Measurements from ENCODE around the gene CFAP69.

CFAP69 gene

DNA sequence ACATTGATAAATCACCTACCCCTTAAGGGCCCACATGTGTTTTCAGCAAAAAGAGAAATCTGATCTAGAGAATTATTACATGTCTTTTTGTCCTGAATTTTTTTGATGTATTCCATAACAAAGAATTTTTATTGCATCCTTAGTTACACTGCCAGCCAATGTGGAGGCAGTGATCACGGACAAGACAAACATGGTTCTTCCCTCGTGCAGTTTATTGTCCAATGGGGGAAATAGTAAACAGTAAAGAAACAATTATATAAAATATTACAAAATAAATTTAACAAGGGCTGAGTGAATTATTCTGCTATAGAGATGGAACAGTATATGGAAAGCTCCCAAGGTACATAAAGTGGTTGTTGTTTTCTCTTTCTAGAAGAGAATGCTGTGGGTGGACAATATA is 31.5 kb upstream of the CFAP69 start:
- no peak for TF ChIP-seq Cebpa-rat (IDR thresholded peaks at IDR 0.05)
- Histone ChIP-seq H3K36me3 (no peaks in the 10 kb centered on the region), H3K4me1 (no peaks in the 10 kb centered on the region), H3K27ac (no peak overlapping the region), H4K20me1 (no peaks in the 10 kb centered on the region), H3K27me3 (no peaks in the 10 kb centered on the region), H3K9me3 (peaks cover 17% of the 10 kb centered on the region), H3K9ac (no peak overlapping the region), H3K4me2 (no peak overlapping the region), H3K4me3 (no peak overlapping the region)

DNA sequence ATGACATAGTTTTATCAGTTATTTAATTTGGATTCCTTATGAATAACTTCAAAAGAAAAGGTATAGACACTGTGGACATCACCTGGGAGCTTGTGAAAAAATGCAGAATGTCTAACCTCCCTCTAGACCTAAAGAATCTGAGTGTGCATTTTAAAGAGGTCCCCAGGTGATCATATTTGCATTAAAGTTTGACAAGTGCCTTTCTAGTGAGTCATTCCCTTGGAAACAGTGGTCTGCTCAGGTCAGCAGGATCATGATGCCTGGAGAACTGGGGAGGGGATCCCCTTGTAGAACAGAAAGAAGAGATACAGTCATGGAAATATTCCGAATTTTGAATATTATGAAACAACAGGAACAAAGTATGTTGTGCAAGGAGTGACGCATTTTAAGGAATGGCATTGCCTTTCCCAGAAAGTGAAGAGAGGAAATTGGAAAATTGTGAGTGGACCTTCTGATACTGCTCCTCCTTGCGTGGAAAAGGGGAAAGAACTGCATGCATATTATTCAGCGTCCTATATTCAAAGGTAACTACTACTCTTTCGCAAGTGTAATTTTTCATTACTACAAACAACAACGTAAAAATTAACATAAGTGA is 28.8 kb upstream of the CFAP69 start:
- no peaks in the 10 kb centered on the region for H3K36me3 ChIP-seq
- no peaks in the 10 kb centered on the region for H4K20me1 ChIP-seq
- no peak overlapping the region for H3K4me2 ChIP-seq
- no peaks in the 10 kb centered on the region for H3K27me3 ChIP-seq
- H3K4me3 ChIP-seq = no peak overlapping the region
- H3K9me3 ChIP-seq = peaks cover 12% of the 10 kb centered on the region
- TF ChIP-seq Cebpa-rat (IDR thresholded peaks at IDR 0.05) = no peak
- H3K4me1 ChIP-seq = no peaks in the 10 kb centered on the region
- H3K27ac ChIP-seq = no peak overlapping the region
- no peak overlapping the region for H3K9ac ChIP-seq

- no peak overlapping the region for H3K27ac ChIP-seq
- H3K4me1 ChIP-seq = no peaks in the 10 kb centered on the region
- H3K9me3 ChIP-seq = peaks cover 6% of the 10 kb centered on the region
- TF ChIP-seq Cebpa-rat (IDR thresholded peaks at IDR 0.05) = no peak
- no peaks in the 10 kb centered on the region for H3K36me3 ChIP-seq
- no peaks in the 10 kb centered on the region for H3K27me3 ChIP-seq
- no peak overlapping the region for H3K4me3 ChIP-seq
- H3K4me2 ChIP-seq = no peak overlapping the region
- H3K9ac ChIP-seq = no peak overlapping the region
- H4K20me1 ChIP-seq = no peaks in the 10 kb centered on the region
Measured at GRCh38 chr7:90216771-90217170, 28.2 kb upstream of the CFAP69 start.

- Histone ChIP-seq H3K4me1 (no peaks in the 10 kb centered on the region), H3K36me3 (no peaks in the 10 kb centered on the region), H3K27me3 (no peaks in the 10 kb centered on the region), H3K4me3 (no peak overlapping the region), H3K27ac (no peak overlapping the region), H3K9me3 (no peaks in the 10 kb centered on the region), H4K20me1 (no peaks in the 10 kb centered on the region), H3K4me2 (no peak overlapping the region), H3K9ac (no peak overlapping the region)
- no peak for TF ChIP-seq Cebpa-rat (IDR thresholded peaks at IDR 0.05)
Measured at GRCh38 chr7:90222390-90222789, 22.6 kb upstream of the CFAP69 start.

- Histone ChIP-seq H3K4me3 (no peak overlapping the region), H3K9ac (no peak overlapping the region), H3K27me3 (no peaks in the 10 kb centered on the region), H3K9me3 (no peaks in the 10 kb centered on the region), H3K36me3 (no peaks in the 10 kb centered on the region), H4K20me1 (no peaks in the 10 kb centered on the region), H3K27ac (no peak overlapping the region), H3K4me1 (no peaks in the 10 kb centered on the region), H3K4me2 (no peak overlapping the region)
- no peak for TF ChIP-seq Cebpa-rat (IDR thresholded peaks at IDR 0.05)
Measured at GRCh38 chr7:90222811-90223725, 21.9 kb upstream of the CFAP69 start.

DNA sequence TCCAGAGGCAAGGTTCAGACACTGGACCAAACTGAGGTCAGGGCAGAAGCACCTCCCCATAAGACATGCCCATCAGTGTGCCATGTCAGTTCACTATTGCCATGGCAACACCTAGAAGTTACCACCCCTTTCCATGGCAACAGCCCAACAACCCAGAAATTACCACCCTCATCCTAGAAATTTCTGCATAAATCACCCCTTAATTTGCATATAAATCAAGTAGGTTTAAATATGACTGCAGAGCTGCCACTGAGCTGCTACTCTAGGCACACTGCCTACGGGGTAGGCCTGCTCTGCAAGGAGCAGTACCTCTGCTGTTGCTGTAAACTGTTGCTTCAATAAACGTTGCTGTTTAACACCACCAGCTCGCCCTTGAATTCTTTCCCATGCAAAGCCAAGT is 20.8 kb upstream of the CFAP69 start:
- Histone ChIP-seq H3K27ac (no peak overlapping the region), H3K4me2 (no peak overlapping the region), H3K9me3 (no peaks in the 10 kb centered on the region), H3K4me3 (no peak overlapping the region), H3K4me1 (no peaks in the 10 kb centered on the region), H3K9ac (no peak overlapping the region), H3K36me3 (no peaks in the 10 kb centered on the region), H4K20me1 (no peaks in the 10 kb centered on the region), H3K27me3 (no peaks in the 10 kb centered on the region)
- TF ChIP-seq Cebpa-rat (IDR thresholded peaks at IDR 0.05) = no peak

GRCh38 chr7:90225181-90225580 is 19.8 kb upstream of the CFAP69 start:
- Histone ChIP-seq H3K4me1 (no peaks in the 10 kb centered on the region), H3K4me3 (no peak overlapping the region), H3K9me3 (no peaks in the 10 kb centered on the region), H3K27me3 (no peaks in the 10 kb centered on the region), H3K9ac (no peak overlapping the region), H4K20me1 (no peaks in the 10 kb centered on the region), H3K4me2 (no peak overlapping the region), H3K36me3 (no peaks in the 10 kb centered on the region), H3K27ac (no peak overlapping the region)
- no peak for TF ChIP-seq Cebpa-rat (IDR thresholded peaks at IDR 0.05)

DNA sequence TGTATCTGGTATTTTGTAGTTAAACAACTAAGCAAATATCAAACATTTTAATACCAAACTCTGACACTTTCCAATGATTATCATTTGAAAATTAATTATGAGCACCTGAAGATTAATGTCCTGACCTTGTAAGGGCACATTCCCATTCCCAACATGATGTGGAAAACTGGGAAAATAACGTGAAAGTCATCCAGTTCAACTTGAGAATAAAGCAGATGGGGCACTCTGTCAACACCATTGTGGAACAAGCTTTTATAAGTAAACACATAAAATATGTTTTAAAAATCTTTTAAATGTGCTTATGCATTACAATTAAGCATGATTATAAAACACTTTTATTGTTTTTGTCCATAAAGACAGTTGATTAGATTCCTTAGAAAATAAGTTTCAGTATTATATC is 19.4 kb upstream of the CFAP69 start:
- no peak for TF ChIP-seq Cebpa-rat (IDR thresholded peaks at IDR 0.05)
- Histone ChIP-seq H3K4me2 (no peak overlapping the region), H3K36me3 (no peaks in the 10 kb centered on the region), H3K27me3 (no peaks in the 10 kb centered on the region), H3K27ac (no peak overlapping the region), H3K9me3 (no peaks in the 10 kb centered on the region), H3K4me1 (no peaks in the 10 kb centered on the region), H3K9ac (no peak overlapping the region), H3K4me3 (no peak overlapping the region), H4K20me1 (no peaks in the 10 kb centered on the region)

- TF ChIP-seq Cebpa-rat (IDR thresholded peaks at IDR 0.05) = no peak
- Histone ChIP-seq H3K4me2 (no peak overlapping the region), H3K36me3 (no peaks in the 10 kb centered on the region), H3K4me3 (no peak overlapping the region), H4K20me1 (no peaks in the 10 kb centered on the region), H3K9me3 (no peaks in the 10 kb centered on the region), H3K27me3 (no peaks in the 10 kb centered on the region), H3K4me1 (no peaks in the 10 kb centered on the region), H3K9ac (no peak overlapping the region), H3K27ac (no peak overlapping the region)
Measured at GRCh38 chr7:90227259-90227658, 17.7 kb upstream of the CFAP69 start.

DNA sequence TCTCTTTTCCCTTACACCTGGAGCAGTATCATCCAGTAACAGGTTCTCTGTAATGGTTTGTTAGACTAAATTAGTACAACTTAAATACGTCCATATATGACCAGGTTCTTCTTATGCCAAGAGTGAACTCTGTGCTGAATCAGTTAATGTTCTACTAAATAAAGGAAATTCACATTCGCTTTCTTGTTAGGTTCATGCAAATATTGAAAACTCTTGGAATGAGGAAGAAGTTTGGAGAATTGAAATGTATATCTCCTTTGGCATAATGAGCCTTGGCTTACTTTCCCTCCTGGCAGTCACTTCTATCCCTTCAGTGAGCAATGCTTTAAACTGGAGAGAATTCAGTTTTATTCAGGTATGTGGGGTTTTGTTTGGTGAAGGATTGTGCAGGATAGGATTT is 15.3 kb upstream of the CFAP69 start:
- H3K9ac ChIP-seq = no peak overlapping the region
- H3K27me3 ChIP-seq = no peaks in the 10 kb centered on the region
- no peaks in the 10 kb centered on the region for H4K20me1 ChIP-seq
- no peak overlapping the region for H3K27ac ChIP-seq
- no peaks in the 10 kb centered on the region for H3K9me3 ChIP-seq
- H3K4me2 ChIP-seq = no peak overlapping the region
- no peaks in the 10 kb centered on the region for H3K4me1 ChIP-seq
- H3K36me3 ChIP-seq = no peaks in the 10 kb centered on the region
- H3K4me3 ChIP-seq = no peak overlapping the region
- TF ChIP-seq Cebpa-rat (IDR thresholded peaks at IDR 0.05) = no peak

Data from BLaER1 (cell line).